Hematopoietic multipotent progenitor cell treated with erythropoietin and hydrocortisone succinate and interleukin-3 and kit ligand, for 4 days (in vitro differentiated cells): Measurements from ENCODE around the gene PCBP3.
A peak's percentile ranks its signal among the peaks of the same experiment; 100 is the strongest.
"Not testable (repeated sequence)": the region's sequence is repeated elsewhere in the genome, so short reads cannot be mapped to it uniquely, and the experiment has no call there.

Source experiments
- DNase-seq: peaks from one replicate; pipeline ENCODE4 v3.0.0-alpha.2; 2015

Gene PCBP3

GRCh38 chr21:45636459-45636858 is 7.1 kb upstream of the PCBP3 start:
- DNase-seq = no peak

DNA sequence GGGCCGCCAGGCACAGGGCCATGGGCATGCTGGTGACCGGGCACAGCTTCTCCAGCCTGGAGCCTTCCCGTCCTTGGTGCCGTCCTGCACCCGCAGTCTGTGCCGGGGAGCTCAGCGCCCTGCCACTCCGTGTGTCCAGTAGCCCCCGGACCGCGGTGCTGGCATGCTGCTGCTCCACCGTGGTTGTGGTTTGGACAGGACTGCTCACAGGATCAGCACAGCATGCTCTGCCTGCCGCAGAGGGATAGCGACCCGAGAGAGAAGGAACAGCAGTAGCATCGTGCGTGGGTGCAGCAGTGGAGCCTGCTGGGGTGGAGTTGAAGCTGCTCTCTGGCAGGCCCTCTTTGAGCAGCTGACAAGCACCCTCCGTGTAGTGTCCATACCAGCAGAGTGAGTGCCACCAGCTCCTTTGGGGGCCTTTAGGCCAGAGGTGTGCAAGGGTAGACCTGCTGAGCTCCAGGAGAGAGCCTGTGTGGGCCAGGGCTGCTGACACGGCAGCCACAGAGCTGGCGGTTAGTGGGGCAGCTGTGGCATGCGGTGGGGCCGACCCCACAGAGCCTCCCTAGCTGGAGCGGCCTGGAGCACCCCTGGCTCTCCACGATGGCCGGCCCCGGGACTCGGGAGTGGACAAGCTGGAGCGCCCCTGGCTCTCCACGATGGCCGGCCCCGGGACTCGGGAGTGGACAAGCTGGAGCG is 6.4 kb upstream of the PCBP3 start:
- no peak for DNase-seq

- DNase-seq = no peak
Observed at GRCh38 chr21:45637883-45638282, 5.6 kb upstream of the PCBP3 start.

- no peak for DNase-seq
Observed at GRCh38 chr21:45638707-45639106, 4.8 kb upstream of the PCBP3 start.

DNA sequence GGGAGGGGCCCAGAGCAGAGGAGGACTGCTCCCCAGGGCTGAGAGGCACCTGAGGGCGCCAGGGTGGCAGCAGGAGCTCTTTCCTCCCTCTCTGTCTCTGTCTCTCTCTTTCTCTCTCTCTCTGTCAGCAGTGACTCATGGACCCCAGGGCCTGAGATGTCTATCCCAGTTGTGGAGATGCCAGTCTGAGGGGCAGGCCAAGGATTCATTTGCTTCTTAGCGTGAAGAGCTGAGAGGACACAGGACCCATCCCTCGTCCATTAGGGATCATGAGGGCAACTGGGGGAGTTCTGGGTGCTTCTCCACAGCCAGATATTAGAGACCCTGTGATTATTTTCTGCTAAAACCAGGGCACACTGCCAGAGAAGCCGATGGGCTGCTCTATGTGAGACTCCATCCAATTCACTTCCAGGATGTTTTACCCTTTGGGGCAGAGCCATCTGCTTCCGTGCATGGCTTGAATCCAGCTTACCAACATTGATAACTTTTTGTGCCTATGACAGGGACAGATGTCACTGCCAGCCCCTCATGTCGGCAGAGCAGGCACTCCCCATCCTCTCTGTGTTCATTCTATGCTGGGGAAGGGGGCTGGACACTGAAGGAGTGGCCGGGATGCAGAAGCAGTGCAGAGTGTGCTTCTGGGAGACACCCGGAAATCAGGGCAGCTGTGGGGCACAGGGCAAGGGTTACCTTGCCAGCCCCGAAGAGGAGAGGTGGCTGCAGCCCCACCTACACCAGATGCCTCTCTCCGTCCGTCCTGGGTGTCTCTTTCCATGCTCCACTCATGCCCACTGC is 4.1 kb upstream of the PCBP3 start:
- no peak for DNase-seq

- DNase-seq = no peak
Observed at GRCh38 chr21:45640001-45640887, 3.3 kb upstream of the PCBP3 start.

DNA sequence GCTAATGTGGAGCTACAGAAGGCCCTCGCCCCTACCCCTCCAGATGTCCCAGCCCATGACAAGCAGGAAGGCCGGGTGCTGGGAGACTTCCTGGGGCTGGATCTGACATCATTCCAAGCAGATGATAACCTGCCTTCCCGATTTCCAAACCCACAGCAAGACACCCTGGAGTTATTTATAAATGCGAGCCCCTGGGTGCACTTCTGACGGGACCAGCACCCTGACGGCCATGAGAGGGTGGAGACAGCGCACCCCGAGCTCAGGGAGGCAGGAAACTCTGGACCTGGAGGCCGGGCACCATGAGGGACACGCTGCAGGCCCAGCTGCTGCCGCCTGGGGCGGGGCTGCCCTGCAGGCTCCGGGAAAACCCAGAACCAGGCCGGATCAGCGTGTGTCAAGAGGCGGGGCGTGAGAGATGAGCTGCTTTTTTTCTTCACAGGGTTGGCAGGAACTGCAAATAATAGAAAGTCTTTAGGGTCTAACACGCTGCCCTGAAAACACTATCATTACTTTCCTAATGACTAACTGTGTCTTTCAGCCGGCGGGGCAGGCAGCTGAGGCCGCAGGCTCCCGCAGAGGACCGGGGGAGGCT is 2.5 kb upstream of the PCBP3 start:
- no peak for DNase-seq

- no peak for DNase-seq
Observed at GRCh38 chr21:45641480-45642035, 2.0 kb upstream of the PCBP3 start.

- DNase-seq = no peak
Observed at GRCh38 chr21:45642122-45642813, 1.3 kb upstream of the PCBP3 start.

DNA sequence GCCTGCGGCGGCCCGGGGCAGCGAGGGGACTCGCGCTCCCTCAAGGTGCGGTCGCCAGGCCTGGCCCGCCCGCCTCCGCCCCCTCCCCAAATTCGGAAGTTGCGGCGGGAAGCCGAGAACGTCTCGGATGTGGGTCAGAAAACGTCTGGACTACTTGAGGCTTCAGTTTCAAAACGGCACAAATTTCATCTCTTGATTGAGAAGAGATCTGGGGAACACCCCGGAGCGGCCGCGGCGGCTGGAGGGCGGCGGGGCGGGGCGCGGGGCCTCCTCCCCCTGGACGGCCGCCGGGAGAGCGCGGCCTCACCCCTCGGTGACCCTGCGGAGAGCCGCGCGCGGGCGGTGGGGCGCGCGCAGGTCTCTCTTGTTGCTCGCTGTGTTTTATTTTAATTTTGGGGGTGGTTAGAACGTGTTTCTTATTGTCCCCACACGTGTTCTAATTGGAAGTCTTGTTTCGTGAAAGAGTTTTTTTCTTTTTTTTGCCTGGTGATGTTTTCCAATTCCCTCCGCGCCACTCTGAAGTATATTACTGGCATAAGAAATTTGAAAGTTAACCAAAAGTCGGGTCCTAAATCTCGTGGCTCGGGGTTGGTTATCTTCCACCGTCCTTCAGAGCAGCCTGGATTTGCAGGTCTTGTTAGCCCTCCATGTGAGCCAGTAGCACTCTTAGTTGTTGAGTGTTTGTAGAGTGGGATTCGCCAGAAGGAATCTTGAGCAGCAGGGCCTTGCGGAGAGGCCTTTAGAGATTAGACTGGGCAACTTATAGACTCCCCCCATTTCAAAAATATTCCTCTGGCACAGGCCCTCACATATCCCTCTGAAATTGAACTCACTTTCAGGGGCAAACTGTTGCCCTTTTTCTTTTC is 749 bp downstream of the PCBP3 start:
- peak; percentile 52 for DNase-seq

- no peak for DNase-seq
Observed at GRCh38 chr21:45651921-45652320, 8.4 kb downstream of the PCBP3 start.

- no peak for DNase-seq
Observed at GRCh38 chr21:45655124-45655523, 11.6 kb downstream of the PCBP3 start.

DNA sequence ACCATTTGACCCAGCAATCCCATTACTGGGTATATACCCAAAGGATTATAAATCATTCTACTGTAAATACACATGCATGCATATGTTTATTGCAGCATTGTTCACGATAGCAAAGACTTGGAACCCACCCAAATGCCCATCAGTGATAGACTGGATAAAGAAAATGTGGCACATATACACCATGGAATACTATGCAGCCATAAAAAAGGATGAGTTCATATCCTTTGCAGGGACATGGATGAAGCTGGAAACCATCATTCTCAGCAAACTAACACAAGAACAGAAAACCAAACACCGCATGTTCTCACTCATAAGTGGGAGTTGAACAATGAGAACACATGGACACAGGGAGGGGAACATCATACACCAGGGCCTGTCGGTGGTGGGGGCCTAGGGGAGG is 12.6 kb downstream of the PCBP3 start:
- not testable (repeated sequence) for DNase-seq

- DNase-seq = not testable (repeated sequence)
Observed at GRCh38 chr21:45661913-45662622, 18.5 kb downstream of the PCBP3 start.

- DNase-seq = not testable (repeated sequence)
Observed at GRCh38 chr21:45662623-45663245, 19.2 kb downstream of the PCBP3 start.

GRCh38 chr21:45669382-45669781 is 25.9 kb downstream of the PCBP3 start:
- no peak for DNase-seq

- DNase-seq = no peak
Observed at GRCh38 chr21:45670731-45671130, 27.2 kb downstream of the PCBP3 start.

GRCh38 chr21:45678790-45679189 is 35.3 kb downstream of the PCBP3 start:
- not testable (repeated sequence) for DNase-seq

DNA sequence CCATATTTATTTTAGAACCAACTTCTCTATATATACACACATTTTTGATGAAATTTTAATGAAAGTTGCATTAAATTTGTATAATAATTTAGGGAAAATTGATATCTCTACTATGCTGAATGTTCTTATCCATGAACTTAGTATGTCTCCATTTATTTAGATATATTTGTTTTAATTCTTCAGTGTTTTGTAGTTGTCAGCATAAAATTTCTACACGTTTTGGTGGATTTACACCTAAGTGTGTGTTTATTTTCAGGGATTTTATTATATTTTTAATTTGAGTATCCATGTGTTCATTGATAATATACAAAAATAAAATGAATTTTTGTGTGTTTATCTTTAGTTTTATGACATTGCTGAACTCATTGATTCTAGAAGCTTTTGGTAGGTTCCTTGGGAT is 36.7 kb downstream of the PCBP3 start:
- DNase-seq = no peak

- DNase-seq = no peak
Observed at GRCh38 chr21:45695086-45695485, 51.6 kb downstream of the PCBP3 start.
